NCI-H2196 (cell line): ENCODE measurements around the gene VAV3.
"Not testable (repeated sequence)": the region's sequence is repeated elsewhere in the genome, so short reads cannot be mapped to it uniquely, and the experiment has no call there.

Source experiments
- DNase-seq: peaks from one replicate; lab custom pipeline; 2025; ENCODE audit not compliant: unreplicated experiment; lab: John Stamatoyannopoulos, UW

Gene VAV3, protein sequence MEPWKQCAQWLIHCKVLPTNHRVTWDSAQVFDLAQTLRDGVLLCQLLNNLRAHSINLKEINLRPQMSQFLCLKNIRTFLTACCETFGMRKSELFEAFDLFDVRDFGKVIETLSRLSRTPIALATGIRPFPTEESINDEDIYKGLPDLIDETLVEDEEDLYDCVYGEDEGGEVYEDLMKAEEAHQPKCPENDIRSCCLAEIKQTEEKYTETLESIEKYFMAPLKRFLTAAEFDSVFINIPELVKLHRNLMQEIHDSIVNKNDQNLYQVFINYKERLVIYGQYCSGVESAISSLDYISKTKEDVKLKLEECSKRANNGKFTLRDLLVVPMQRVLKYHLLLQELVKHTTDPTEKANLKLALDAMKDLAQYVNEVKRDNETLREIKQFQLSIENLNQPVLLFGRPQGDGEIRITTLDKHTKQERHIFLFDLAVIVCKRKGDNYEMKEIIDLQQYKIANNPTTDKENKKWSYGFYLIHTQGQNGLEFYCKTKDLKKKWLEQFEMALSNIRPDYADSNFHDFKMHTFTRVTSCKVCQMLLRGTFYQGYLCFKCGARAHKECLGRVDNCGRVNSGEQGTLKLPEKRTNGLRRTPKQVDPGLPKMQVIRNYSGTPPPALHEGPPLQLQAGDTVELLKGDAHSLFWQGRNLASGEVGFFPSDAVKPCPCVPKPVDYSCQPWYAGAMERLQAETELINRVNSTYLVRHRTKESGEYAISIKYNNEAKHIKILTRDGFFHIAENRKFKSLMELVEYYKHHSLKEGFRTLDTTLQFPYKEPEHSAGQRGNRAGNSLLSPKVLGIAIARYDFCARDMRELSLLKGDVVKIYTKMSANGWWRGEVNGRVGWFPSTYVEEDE

DNA sequence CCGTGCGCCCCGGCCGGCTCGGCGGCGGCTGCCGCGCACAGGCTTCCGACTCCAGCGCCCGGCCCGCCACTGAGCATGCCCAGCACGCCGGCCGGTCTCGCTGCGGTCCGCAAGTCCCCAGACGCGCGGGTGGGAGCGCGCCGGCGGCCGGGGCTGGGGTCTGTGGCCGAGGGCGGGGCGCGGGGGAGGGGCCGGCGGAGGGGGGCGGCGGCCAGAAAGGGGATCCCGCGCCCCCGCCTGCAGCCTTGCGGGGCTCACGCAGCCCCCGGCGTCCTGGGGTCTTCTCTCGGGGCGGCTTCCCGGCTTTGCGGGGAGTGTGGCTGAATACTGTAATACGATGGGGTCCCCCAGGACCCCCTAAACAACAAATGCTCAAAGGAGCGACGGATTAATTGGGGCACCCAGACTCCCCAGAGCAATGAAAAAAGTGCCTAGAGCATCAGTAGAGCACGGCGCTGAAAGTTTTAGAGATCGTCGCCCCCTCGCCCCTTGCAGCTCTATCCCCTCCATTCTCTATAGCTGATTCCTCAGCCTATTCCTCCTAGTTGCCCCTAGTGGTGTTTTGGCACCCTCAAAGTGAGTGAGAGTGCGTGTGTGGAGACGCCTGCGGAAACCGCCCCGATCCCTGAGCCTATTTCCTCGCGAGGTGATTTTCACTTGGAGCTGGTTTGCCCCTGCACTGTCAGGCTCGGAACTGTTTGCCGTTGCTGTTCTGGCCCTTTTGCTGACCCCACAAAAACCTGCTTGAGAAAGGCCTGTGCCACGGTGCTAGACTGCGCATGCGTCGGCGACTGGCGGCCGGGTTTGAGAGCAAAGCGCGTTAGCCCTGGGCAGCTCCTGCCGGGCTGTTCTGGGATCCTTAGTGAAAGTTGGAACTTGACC, at the start of gene VAV3:
Gene VAV3 (minus strand): TSS at position 71 of the 882 bp plus-strand sequence. CDS start 311 bp downstream, outside the sequence.
- no peak for DNase-seq

DNA sequence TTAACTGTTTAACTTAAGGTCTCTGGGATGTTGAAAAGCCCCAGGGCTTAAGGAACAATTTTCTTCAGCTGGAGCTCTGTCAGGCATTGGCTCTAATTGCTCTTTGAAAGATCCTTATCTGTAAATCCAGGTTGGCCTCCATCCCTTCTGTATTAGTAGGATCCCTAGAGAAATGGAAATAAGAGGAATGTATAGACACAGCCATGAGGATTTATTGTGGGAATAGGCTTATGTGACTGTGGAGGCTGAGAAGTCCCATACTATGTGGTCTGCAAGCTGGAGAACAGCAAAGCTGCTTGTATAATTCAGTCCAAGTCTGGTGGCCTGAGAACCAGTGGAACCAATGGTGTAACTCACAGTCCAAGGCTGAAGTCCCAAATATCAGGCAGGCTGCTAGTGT, 47.6 kb upstream of the VAV3 start:
- no peak for DNase-seq

DNA sequence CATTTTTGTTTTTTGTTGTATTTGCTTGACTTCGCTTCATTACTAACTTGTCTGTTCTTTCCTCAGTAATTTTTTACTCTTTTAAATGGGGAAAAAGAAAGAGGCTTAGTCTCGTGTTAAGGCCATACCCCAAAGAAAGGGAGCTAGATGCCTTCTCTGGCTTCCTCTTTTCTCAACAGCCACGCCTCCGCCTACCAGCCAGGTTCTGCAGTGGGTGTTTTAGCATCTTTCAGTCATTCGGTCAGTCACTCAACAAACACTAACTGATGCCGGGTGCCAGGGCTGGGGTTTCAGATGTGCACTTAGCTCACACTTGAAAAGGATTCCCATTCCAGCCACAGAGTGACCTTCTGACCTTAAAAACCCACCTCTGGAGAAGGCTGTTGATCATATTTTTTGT, 46.3 kb upstream of the VAV3 start:
- no peak for DNase-seq

DNA sequence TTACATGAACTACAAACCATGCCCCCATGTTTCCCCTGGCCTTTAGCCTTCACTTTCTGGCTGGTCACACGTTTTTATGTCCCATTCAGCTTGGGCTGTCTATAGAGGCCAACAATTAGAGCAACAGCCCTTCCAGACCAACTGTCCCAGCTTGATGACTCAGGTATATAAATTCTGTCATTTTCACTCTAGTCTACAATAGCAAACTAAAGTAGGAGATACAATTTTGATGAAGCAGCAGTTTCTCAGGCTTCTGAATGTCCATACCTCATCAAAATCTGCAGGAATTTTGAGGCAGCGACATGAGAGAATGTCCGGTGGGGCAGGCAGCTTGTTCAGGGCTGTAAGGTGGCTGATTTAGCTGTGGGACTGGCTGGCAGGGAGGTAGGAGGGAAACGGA, 45.6 kb upstream of the VAV3 start:
- no peak for DNase-seq

DNA sequence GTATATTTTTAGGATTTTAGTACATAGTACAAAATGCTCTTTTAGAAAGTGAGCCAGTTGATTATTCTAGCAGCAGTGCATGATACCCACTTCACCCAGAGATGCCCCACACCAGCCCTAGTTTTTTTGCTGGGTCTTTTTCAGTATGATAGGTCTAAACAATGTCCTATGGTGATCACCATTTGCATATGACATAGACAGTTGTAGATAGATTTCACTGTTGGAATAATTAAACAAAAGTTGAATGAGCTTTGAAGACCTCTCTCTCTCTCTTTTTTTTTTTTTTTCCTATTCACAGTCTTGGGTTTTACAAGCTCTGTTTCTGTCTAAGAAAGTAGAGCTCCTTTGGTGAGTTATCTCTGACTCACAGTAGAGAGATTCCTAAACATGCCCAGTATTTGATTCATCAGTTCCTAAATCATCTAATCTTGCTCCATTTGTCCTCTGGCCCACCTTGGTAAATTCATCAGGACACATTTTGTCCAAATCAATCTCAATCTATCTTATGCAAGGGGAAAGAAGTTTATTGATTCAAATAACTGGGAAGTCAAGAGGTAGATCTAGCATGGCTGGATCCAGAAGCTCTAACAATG, 44.7 kb upstream of the VAV3 start:
- DNase-seq = no peak

DNA sequence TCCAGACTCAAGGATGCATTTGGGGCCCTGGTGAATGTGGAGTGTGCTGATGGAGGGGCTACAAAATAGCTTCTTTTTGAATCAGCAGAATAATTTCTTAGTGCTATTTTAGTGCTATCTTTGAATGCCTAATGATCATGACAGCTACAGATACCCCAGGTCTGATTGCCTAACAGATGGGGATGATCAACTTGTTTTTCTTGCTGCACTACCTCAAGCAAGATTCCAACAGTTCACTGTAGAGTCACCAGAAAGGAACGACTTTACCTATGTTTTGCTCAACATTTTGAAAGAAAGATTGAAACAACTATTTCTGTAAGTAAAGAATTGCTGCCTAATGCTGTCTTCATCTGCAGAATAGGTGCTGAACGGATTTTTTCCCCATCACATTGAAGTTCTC, 42.6 kb upstream of the VAV3 start:
- no peak for DNase-seq

DNA sequence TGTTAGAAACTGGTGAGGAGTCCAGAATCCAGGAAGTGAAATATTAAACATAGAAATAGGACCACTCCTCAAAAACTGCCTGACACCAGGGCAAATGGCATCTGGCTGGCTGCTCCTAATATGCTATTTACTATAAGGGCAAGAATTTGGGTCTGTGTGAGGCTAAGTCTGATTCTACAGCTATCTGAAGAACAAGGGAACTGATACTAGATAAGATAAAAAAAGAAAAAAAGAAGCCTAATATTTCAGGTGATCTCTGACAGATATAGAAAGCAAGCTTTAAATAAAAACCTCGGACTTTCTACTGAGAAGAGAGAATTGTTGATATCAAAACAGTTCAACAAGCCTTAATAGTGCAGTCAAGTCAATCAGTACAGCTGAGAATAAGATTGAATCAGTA, 42.1 kb upstream of the VAV3 start:
- DNase-seq = no peak

DNA sequence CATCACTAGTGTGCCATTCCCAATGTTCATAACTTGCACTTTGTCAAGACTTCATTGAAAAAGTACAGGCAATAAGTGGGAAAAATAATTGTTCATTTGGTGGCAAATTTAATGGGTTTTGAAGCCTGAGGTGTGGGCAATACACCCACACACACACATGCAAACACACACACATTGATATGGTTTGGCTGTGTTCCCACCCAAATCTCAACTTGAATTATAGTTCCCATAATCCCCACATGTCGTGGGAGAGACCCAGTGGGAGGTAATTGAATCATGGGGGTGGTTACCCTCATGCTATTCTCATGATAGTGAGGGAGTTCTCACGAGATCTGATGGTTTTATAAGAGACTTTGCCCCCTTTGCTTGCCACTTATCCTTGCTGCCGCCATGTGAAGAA, 39.9 kb upstream of the VAV3 start:
- DNase-seq = not testable (repeated sequence)

DNA sequence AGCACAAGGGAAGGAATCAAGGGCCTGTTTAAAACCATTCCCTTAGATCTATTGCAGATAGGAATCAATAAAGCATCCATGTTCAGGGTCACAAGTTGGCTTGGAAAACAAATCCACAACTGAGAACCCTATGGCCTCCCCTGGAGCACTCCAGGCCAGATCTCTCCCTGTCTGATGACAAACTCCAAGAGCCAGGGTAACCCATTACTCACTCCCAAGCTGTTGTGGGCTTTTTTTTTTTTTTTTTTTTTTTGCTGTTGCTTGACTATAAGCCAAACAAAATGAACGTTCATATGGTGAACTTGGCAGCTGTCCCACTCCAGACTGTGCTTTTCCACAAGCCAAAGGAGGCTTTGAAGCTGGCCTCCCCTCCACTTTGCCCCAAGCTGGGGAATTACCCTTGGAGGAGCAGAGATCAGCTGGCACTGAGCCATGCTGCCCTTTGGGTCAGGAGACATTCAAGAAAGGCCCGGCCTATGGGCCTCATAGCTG, 35.7 kb upstream of the VAV3 start:
- no peak for DNase-seq

DNA sequence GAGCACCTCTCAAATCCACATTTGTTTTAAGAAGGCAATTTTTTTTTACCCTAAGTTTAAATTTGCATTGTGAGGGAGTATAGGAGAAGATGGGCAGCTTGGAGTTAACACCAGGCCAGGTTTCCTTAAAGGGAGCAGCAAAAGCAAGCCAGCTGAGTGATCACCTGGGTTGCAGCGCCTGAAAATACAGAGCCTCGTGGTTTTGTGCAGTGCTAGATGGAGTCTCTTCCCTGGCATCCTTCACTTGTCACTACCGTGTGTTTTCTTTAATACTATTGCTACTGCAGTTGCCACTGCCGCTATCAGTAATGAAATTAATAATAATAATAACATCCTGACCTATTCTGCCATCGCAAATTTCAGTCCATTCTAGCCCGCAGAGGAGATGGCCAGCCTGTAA, 35.2 kb upstream of the VAV3 start:
- no peak for DNase-seq

DNA sequence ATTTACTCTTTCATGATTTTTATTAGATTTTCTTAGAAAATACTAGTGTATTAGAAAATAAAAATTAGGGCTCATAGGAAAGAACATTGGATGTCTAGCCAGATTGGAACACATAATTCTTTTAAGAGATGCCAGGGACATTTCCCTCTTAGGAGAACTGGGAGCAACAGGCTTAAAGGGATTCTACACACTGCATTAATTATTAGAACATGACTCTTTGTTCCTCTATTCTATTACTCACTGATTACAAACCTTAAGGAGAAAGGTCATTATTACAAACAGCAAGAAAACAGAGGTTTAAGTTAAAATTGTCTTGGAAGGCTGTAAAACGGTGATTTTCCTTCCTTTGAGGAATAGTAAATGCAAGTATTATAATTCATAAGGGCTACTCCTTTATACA, 32.9 kb upstream of the VAV3 start:
- DNase-seq = no peak

DNA sequence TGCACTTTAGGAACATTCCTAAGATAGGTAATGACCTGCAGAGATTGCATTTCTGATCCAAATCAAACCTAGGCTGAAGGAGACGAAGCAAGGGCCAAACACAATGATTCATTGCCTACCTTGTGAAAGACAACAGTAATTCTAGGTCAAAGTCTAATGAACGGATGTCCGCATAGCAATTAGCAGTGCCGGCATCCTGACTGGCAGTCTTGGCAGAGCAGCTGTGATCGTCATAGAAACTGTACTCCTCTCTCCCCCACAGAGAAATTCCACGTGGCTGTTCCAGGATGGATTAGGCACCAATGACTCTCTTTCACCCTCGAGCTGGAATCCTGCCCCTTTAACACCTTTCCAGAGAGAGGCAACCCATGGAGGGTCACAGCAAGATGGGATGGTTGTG, 28.9 kb upstream of the VAV3 start:
- no peak for DNase-seq

DNA sequence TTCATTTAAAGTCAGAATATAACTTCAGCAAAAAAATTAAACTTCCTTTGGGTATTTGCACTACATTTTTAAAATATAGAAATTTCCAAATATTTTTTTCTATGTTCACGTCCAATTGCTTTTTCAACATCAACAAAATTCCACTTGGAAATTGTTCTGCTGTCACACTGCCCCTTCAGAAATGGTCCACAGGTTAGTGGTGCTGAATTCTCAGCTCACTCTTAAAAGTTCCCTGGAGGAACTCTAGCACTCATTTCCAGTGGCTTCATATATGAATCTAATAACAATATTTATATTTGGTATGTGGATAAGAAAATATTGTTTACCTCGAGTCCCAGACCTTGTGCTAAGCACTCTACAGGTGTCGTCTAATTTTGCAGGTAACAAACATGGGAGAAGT, 27.4 kb upstream of the VAV3 start:
- no peak for DNase-seq

DNA sequence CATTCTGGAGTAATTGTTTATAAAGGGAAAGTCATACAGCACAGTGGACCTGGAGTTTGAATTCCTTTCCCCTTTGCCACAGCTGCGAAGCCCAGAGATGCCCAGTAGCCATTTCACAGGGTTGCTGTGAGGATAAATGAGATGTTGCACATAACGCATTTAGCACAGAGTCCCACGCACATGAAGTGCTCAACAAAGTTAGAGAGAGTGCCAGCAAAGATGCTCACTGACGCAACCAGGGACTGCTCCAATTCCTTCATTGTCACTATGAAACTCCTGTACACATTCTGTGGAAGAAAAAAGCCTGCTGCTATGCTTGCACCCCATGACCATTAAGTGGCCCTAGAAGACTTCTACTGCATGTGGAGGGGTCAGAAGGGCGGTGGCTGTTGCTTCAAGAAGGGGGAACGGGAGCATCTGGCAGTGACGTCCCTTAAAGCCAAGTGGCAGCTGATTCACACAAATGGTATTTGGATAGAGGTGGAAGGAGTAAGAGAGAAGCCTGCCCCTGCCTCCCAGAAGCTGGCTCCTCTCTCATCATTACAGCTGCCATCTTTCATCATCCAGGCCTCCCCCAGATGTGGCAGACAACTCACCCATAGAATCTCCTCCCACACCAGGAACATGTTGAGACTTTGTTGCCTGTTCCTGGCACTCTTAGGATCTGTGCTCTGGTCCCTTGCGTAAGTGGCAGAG, 26.5 kb upstream of the VAV3 start:
- DNase-seq = no peak

DNA sequence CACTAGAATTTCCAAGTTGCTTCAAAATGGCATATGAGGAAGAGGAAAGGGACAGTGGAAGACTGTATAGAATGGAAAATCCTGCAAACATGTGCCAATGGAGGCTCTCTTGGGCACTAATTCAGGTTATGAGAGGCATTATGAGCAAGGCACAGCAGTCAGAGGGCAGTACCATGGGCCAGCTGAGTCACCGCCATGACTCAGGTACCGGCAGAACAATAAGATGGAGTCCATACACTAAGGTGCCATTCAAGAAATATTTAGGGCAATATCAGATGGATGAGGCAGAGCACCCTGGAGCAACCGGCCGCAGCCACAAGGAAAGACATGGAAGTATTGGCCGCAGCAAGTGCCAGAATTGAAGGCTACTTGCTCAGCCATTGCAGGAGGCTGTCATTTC, 25.6 kb upstream of the VAV3 start:
- DNase-seq = no peak

DNA sequence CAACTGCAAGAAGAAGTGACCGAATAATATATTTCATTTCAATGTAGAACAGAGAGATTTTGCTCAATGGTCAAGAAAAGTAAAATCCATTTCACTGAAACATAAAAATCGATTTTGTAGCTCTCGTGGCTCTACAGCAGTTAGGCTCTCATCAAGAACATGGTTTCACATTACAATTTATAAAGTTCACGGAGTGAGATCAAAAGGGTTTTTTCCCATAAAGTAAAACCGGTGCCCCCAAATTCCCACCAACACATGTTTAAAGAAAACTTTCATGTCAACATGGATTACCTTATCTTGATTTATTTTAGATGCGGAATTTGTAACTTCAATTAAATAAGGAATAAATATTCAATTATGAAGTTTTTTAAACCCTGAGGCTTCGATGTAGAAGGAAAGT, 16.3 kb upstream of the VAV3 start:
- DNase-seq = no peak

DNA sequence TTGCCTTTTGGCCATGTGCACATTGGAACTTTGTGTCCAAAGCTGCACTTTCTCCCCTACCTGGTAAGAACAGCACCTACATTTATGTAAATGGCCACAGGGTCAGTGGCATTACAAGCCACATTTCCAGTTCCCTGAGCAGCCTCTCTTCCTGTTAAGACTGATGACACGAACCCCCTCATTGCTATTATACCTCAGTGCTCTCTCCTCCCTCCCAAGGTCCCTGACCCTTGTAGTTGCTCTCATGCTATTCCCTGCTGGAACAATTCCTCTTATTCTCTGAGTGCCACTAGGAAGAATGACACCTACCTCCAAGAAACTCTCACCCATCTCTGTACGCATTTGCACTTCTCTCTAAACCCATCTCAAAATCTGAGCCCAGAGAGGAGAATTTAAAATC, 14.9 kb upstream of the VAV3 start:
- DNase-seq = no peak

DNA sequence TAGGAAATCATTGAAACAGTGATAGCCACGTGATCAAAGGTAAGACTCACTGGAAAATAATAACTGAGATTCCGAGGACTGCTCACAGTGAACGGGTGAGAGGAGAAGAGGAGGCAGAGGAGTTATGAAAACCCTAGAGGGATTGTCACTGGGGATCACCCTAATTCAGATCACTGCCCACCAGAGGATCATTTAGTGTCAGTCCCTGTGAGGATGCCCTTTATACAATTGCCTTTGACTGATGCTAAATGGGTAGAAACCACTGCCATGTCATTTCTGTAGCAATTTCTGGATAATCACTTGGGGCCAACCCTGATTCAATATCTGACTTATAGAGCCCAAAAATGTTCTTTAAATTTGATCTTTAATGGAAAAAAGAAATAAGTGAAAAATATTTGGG, 14.1 kb upstream of the VAV3 start:
- no peak for DNase-seq

DNA sequence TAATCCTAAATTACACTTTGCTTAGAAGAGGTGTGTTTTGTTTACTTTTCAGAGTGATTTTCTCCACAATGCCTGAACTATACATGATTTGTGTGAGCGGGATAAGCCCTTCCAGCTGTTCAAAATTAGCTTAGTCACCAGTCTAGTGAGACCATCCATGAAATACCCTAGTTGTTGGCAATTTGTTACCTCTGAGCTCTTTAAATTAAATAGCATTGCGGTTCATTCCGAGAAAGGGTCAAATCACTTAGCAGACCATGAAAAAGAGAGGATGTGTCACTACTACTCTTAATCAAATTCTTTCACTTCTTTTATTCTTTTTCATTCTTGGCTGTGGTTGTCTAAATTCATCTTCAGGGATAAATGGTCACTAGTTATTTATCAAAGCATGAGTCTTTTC, 11.9 kb upstream of the VAV3 start:
- no peak for DNase-seq

DNA sequence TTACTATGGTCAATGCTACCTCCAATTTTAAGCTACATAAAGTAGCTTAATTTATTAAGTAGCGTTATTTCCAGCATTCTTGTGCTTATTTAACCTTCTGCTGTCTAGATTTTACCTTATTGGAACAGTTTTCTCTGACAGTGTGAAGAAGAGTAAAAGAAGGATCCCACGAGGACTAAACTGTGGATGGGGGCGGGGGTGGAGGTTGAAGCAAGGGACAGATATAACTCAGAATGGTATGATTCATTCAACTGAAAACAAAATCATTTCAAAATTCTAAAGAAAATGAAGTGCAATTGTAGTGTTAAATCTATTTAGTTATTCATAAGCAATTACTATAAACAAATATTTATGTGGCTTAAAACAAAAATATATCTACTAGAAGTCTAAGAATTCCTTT, 11.5 kb upstream of the VAV3 start:
- no peak for DNase-seq
